B cell (primary cell): Measurements from ENCODE around the gene TNFSF12. TPM values are rescaled to one million over a fixed set of nuclear protein-coding genes. Genes with fewer than 3 reads are reported as not detected.

Experiments
- ATAC-seq: fragments of 200-7000 bp; cut with Tn5 transposase; one replicate; pipeline ENCODE4 v1.10.0; 2021; ENCODE audit warnings: low read depth, mild to moderate bottlenecking, moderate number of reproducible peaks, moderate library complexity
- CTCF ChIA-PET: fragments of 350-600 bp; sonication (Branson Sonifier 250); formaldehyde crosslinking; loops from one replicate; lab custom pipeline; 2021; ENCODE audit warnings: antibody characterized with exemption, inconsistent platforms; lab: Charles Lee
- POLR2A ChIA-PET: fragments of 350-600 bp; sonication (Branson Sonifier 250); formaldehyde crosslinking; loops from one replicate; lab custom pipeline; 2021; ENCODE audit warnings: antibody characterized with exemption; lab: Charles Lee
- DNase-seq: peaks from one replicate; pipeline ENCODE4 v3.0.0; 2013
- H2AFZ ChIP-seq: 2 replicates; pipeline ENCODE4 v1.6.1; 2012; ENCODE audit warnings: mild to moderate bottlenecking, low read depth, low read length; ENCODE audit not compliant: insufficient read depth, poor library complexity, severe bottlenecking
- H3K27ac ChIP-seq, 2 donors: 1 replicate in 1 of 2; 2 replicates in 1 of 2; pipeline ENCODE4 v1.5.1; 2012 to 2013; ENCODE audit warnings: low read length in 2 of 2, mild to moderate bottlenecking in 2 of 2, moderate library complexity in 1 of 2
- H3K27me3 ChIP-seq, 4 experiments: fragments of 200-600 bp in 1 of 4; sonication (generic) in 1 of 4; replicated peaks in 1 of 4; 1 replicate in 2 of 4; 2 replicates in 2 of 4; pipeline versions ENCODE4 v1.6.1 to v1.7.0; 2013 to 2016; ENCODE audit warnings: low read length in 3 of 4, mild to moderate bottlenecking in 2 of 4, mixed read lengths in 1 of 4, moderate library complexity in 1 of 4; ENCODE audit not compliant: insufficient read depth in 4 of 4, control insufficient read depth in 3 of 4; ENCODE audit errors: control extremely low read depth in 1 of 4
- H3K36me3 ChIP-seq, 2 experiments: replicated peaks in 1 of 2; 1 replicate in 1 of 2; 2 replicates in 1 of 2; pipeline versions ENCODE4 v1.6.1 to v1.7.1; 2013; ENCODE audit warnings: low read length in 1 of 2; ENCODE audit not compliant: insufficient read depth in 2 of 2, control insufficient read depth in 1 of 2; ENCODE audit errors: control extremely low read depth in 1 of 2, extremely low read depth in 1 of 2
- H3K4me1 ChIP-seq, 2 donors: fragments of 200-600 bp in 1 of 2; sonication (generic) in 1 of 2; 1 replicate in 1 of 2; 2 replicates in 1 of 2; pipeline versions ENCODE4 v1.5.1 to v1.6.1; 2013 to 2017; ENCODE audit warnings: low read length in 2 of 2; ENCODE audit not compliant: control insufficient read depth in 2 of 2, insufficient read depth in 2 of 2
- H3K4me2 ChIP-seq: replicated peaks from 2 replicates; pipeline ENCODE3; 2012; ENCODE audit warnings: mild to moderate bottlenecking, low read depth, low read length; ENCODE audit not compliant: poor library complexity, severe bottlenecking
- H3K4me3 ChIP-seq, 5 experiments: fragments of 200-600 bp in 1 of 5; sonication (generic) in 1 of 5; 1 replicate in 3 of 5; 2 replicates in 2 of 5; pipeline versions ENCODE4 v1.5.1 to v1.7.0; 2011 to 2016; ENCODE audit warnings: low read length in 4 of 5, mild to moderate bottlenecking in 4 of 5, low read depth in 2 of 5, control low read depth in 1 of 5, moderate library complexity in 1 of 5; ENCODE audit not compliant: insufficient read depth in 1 of 5; ENCODE audit errors: control extremely low read depth in 1 of 5, extremely low read depth in 1 of 5
- H3K79me2 ChIP-seq: fragments of 200-600 bp; sonication (generic); one replicate; pipeline ENCODE4 v1.6.0; 2016; ENCODE audit warnings: low read length; ENCODE audit not compliant: control insufficient read depth, insufficient read depth
- H3K9ac ChIP-seq: fragments of 200-600 bp; sonication (generic); 2 replicates; pipeline ENCODE4 v1.6.1; 2017; ENCODE audit warnings: mild to moderate bottlenecking, low read length, moderate library complexity
- H3K9me3 ChIP-seq, 3 donors: one replicate each; pipeline versions ENCODE4 v1.6.1 to v1.7.1; 2013; ENCODE audit warnings: low read length in 2 of 3; ENCODE audit not compliant: control insufficient read depth in 2 of 3, insufficient read depth in 1 of 3; ENCODE audit errors: control extremely low read depth in 1 of 3
- H4K20me1 ChIP-seq: 2 replicates; pipeline ENCODE4 v1.6.0; 2012; ENCODE audit warnings: mild to moderate bottlenecking, low read length; ENCODE audit not compliant: insufficient read depth, control insufficient read depth, poor library complexity, severe bottlenecking
- H3K27ac Mint-ChIP-seq: one replicate; pipeline ENCODE4 v1.8.0; 2021; ENCODE audit warnings: mixed read lengths
- H3K27me3 Mint-ChIP-seq: one replicate; pipeline ENCODE4 v1.8.0; 2021; ENCODE audit warnings: mixed read lengths
- H3K4me1 Mint-ChIP-seq: one replicate; pipeline ENCODE4 v1.8.0; 2021; ENCODE audit warnings: mixed read lengths
- H3K4me3 Mint-ChIP-seq: one replicate; pipeline ENCODE4 v1.8.0; 2021; ENCODE audit warnings: mixed read lengths
- H3K9me3 Mint-ChIP-seq: one replicate; pipeline ENCODE4 v1.8.0; 2022; ENCODE audit warnings: mixed read lengths; ENCODE audit not compliant: insufficient read depth
- EZH2 ChIP-seq: IDR thresholded peaks from 2 replicates; pipeline ENCODE4 v1.6.1; 2012; ENCODE audit warnings: borderline replicate concordance, low read depth, mild to moderate bottlenecking, moderate library complexity, low read length; ENCODE audit not compliant: insufficient read depth, poor library complexity, severe bottlenecking
- WGBS: methylation state at CpG from one replicate; pipeline ENCODE4 v1.1.5; 2013; ENCODE audit warnings: missing lambda C conversion rate; ENCODE audit not compliant: insufficient coverage; 5-methylcytosine and 5-hydroxymethylcytosine counted together
- intact Hi-C: fragments of 100-400 bp; cut with micrococcal nuclease; formaldehyde crosslinking; loops from one replicate; pipeline ENCODE4 v1.10.0; 2022
- polyA plus RNA-seq: library from polyadenylated mRNA; depleted of rRNA; stranded (reverse); fragments of >200 nt; gene quantifications from 2 replicates; pipeline ENCODE4 v1.2.3, GENCODE V29; 2012
- total RNA-seq, 2 donors: library from RNA; stranded (reverse); fragments of 120-200 nt in 1 of 2; gene quantifications; 1 replicate in 1 of 2; 2 replicates in 1 of 2; pipeline versions ENCODE4 v1.2.3 to v1.2.4, GENCODE V29; 2013 to 2022
- TF ChIP-seq, protein P1 (sequence below): fragments of 200-600 bp; IDR thresholded peaks from one replicate; pipeline ENCODE4 v1.8.0; 2022; ENCODE audit warnings: antibody characterized with exemption, mild to moderate bottlenecking

TNFSF12 gene
- total and polyA plus RNA-seq, 2 donors (not counting 1 experiment from before 2014, with no cell fraction given): 40.6 to 53.4 TPM

DNA sequence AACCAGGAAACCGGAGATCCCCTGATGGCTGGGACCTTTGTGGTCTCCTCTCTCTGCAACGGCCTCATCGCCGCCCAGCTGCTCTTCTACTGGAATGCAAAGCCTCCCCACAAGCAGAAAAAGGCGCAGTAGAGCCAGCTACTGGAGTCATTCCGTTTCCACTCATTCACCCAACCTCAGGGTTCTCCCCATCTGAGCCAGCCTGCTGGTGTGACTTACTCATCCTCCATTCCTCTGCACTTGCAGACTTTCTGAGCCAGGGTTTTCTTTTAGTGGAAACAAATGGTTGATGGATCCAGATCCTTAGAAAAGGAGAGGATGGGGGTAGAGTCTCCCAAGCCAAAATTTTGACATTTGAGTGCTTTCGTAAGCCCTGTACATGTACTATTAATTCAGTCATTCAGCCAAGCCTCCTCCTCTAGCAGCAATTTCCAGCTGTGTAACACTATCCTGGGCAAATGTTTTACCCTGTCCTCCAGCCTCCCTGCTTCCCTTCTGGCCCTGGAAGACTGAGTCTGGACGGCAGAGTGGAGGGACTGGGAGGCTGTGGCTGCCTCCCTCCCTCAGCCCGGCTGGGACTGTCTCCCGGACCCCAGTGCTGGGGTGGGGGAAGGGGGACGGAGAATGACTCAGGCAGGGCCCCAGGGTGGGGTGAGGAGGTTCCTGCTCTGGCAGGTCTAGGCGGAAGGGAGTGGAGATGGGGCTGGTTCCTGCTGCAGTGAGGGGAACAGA is 38.7 kb downstream of the TNFSF12 start:
- Histone ChIP-seq H4K20me1 (no peaks in the 10 kb centered on the region), H2AFZ (no peak overlapping the region), H3K4me2 (no peak overlapping the region), H3K4me1 (peaks cover 17 to 33% of the 10 kb centered on the region in 2 donors), H3K27me3 (no peaks in the 10 kb centered on the region), H3K27ac (no peak overlapping the region), H3K9ac (no peak overlapping the region), H3K79me2 (peaks cover 30% of the 10 kb centered on the region), H3K4me3 (no peak overlapping the region), H3K9me3 (no peaks in the 10 kb centered on the region), H3K36me3 (peaks cover 0 to 32% of the 10 kb centered on the region in 2 experiments)
- no peaks in the 10 kb centered on the region for H3K9me3 Mint-ChIP-seq
- DNase-seq: no peak
- CTCF ChIA-PET: interaction anchor here (0.6 to 7.9 kb wide), 9 partner anchors 11 to 542 kb away, joined by 3 to 111 read pairs (median 5); partner anchors contain the start of gene TMEM95
- H3K27me3 Mint-ChIP-seq: no peaks in the 10 kb centered on the region
- no peak overlapping the region for H3K27ac Mint-ChIP-seq
- POLR2A ChIA-PET: interaction anchor here (0.5 to 0.6 kb wide), 2 partner anchors 98 to 319 kb away, joined by 3 to 4 read pairs; no protein-coding TSS in a partner anchor
- H3K4me3 Mint-ChIP-seq: no peak overlapping the region
- WGBS: 94% methylated on average over 6 of the region's 12 CpGs
- intact Hi-C loops: loop anchor here (10.0 kb wide), 1 partner anchor 543 kb away; the partner anchor contains the start of gene SLC16A11
- no peak for TF ChIP-seq EZH2
- TF ChIP-seq, protein P1, sequence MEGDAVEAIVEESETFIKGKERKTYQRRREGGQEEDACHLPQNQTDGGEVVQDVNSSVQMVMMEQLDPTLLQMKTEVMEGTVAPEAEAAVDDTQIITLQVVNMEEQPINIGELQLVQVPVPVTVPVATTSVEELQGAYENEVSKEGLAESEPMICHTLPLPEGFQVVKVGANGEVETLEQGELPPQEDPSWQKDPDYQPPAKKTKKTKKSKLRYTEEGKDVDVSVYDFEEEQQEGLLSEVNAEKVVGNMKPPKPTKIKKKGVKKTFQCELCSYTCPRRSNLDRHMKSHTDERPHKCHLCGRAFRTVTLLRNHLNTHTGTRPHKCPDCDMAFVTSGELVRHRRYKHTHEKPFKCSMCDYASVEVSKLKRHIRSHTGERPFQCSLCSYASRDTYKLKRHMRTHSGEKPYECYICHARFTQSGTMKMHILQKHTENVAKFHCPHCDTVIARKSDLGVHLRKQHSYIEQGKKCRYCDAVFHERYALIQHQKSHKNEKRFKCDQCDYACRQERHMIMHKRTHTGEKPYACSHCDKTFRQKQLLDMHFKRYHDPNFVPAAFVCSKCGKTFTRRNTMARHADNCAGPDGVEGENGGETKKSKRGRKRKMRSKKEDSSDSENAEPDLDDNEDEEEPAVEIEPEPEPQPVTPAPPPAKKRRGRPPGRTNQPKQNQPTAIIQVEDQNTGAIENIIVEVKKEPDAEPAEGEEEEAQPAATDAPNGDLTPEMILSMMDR: no peak
- no peak for ATAC-seq
- H3K4me1 Mint-ChIP-seq: peaks cover 23% of the 10 kb centered on the region
